ENCODE data around the gene SERPINI1.

Gene SERPINI1

GRCh38 chr3:167733961-167734497 is 1.5 kb upstream of the SERPINI1 start:
- peak overlapping the region; percentile 66 to 92 for H3K9ac ChIP-seq (ENCODE audit: low read depth in 1 of 2, low read length in 2 of 2)
- no peaks in the 10 kb centered on the region for H3K36me3 ChIP-seq (ENCODE audit: control insufficient read depth in 1 of 2, insufficient read depth in 2 of 2, low read length in 2 of 2)
- peaks cover 18 to 31% of the 10 kb centered on the region in 2 donors for H3K4me1 ChIP-seq (ENCODE audit: control insufficient read depth in 1 of 2, insufficient read depth in 2 of 2, low read length in 2 of 2)
- peak overlapping the region; percentile 93 for H3K27ac ChIP-seq (ENCODE audit: low read depth, low read length)
- peak overlapping the region; percentile 91 to 97 for H3K4me3 ChIP-seq (ENCODE audit: low read depth in 1 of 2, low read length in 2 of 2)
- no peaks in the 10 kb centered on the region for H3K9me3 ChIP-seq (ENCODE audit: control insufficient read depth in 1 of 2, low read length in 2 of 2)
- H3K27me3 ChIP-seq (ENCODE audit: control insufficient read depth in 1 of 2, insufficient read depth in 2 of 2, low read length in 2 of 2) = no peaks in the 10 kb centered on the region

- no peaks in the 10 kb centered on the region for H3K27me3 ChIP-seq (ENCODE audit: control insufficient read depth in 1 of 2, insufficient read depth in 2 of 2, low read length in 2 of 2)
- no peaks in the 10 kb centered on the region for H3K9me3 ChIP-seq (ENCODE audit: control insufficient read depth in 1 of 2, low read length in 2 of 2)
- peak within 1 kb of the TSS; percentile 93 for H3K27ac ChIP-seq (ENCODE audit: low read depth, low read length)
- peak within 1 kb of the TSS; percentile 71 to 92 for H3K9ac ChIP-seq (ENCODE audit: low read depth in 1 of 2, low read length in 2 of 2)
- peak within 1 kb of the TSS; percentile 91 to 97 for H3K4me3 ChIP-seq (ENCODE audit: low read depth in 1 of 2, low read length in 2 of 2)
- H3K4me1 ChIP-seq (ENCODE audit: control insufficient read depth in 1 of 2, insufficient read depth in 2 of 2, low read length in 2 of 2) = peaks cover 18 to 29% of the 10 kb centered on the region in 2 donors
- H3K36me3 ChIP-seq (ENCODE audit: control insufficient read depth in 1 of 2, insufficient read depth in 2 of 2, low read length in 2 of 2) = no peaks in the 10 kb centered on the region
Measured at GRCh38 chr3:167734498-167735232, 856 bp upstream of the SERPINI1 start, which contains the start of gene PDCD10. Gene PDCD10, minus strand, starts transcription at chr3:167734892. Its CDS starts 14,735 bp downstream, at chr3:167720157.

- H3K9ac ChIP-seq (ENCODE audit: low read depth in 1 of 2, low read length in 2 of 2) = peak overlapping the region; percentile 45 to 71
- H3K36me3 ChIP-seq (ENCODE audit: control insufficient read depth in 1 of 2, insufficient read depth in 2 of 2, low read length in 2 of 2) = no peaks in the 10 kb centered on the region
- no peaks in the 10 kb centered on the region for H3K9me3 ChIP-seq (ENCODE audit: control insufficient read depth in 1 of 2, low read length in 2 of 2)
- no peaks in the 10 kb centered on the region for H3K27me3 ChIP-seq (ENCODE audit: control insufficient read depth in 1 of 2, insufficient read depth in 2 of 2, low read length in 2 of 2)
- peak overlapping the region; percentile 91 to 97 for H3K4me3 ChIP-seq (ENCODE audit: low read depth in 1 of 2, low read length in 2 of 2)
- H3K4me1 ChIP-seq (ENCODE audit: control insufficient read depth in 1 of 2, insufficient read depth in 2 of 2, low read length in 2 of 2) = peaks cover 18 to 25% of the 10 kb centered on the region in 2 donors
- no peak overlapping the region for H3K27ac ChIP-seq (ENCODE audit: low read depth, low read length)
Measured at GRCh38 chr3:167736264-167736787, 805 bp downstream of the SERPINI1 start.

GRCh38 chr3:167736997-167737396 is 1.5 kb downstream of the SERPINI1 start:
- no peaks in the 10 kb centered on the region for H3K9me3 ChIP-seq (ENCODE audit: control insufficient read depth in 1 of 2, low read length in 2 of 2)
- H3K27ac ChIP-seq (ENCODE audit: low read depth, low read length) = no peak overlapping the region
- H3K4me3 ChIP-seq (ENCODE audit: low read depth in 1 of 2, low read length in 2 of 2) = no peak overlapping the region
- H3K9ac ChIP-seq (ENCODE audit: low read depth in 1 of 2, low read length in 2 of 2) = no peak overlapping the region
- H3K27me3 ChIP-seq (ENCODE audit: control insufficient read depth in 1 of 2, insufficient read depth in 2 of 2, low read length in 2 of 2) = no peaks in the 10 kb centered on the region
- peaks cover 18 to 25% of the 10 kb centered on the region in 2 donors for H3K4me1 ChIP-seq (ENCODE audit: control insufficient read depth in 1 of 2, insufficient read depth in 2 of 2, low read length in 2 of 2)
- no peaks in the 10 kb centered on the region for H3K36me3 ChIP-seq (ENCODE audit: control insufficient read depth in 1 of 2, insufficient read depth in 2 of 2, low read length in 2 of 2)

- no peak overlapping the region for H3K4me3 ChIP-seq (ENCODE audit: low read depth in 1 of 2, low read length in 2 of 2)
- H3K27me3 ChIP-seq (ENCODE audit: control insufficient read depth in 1 of 2, insufficient read depth in 2 of 2, low read length in 2 of 2) = no peaks in the 10 kb centered on the region
- no peak overlapping the region for H3K27ac ChIP-seq (ENCODE audit: low read depth, low read length)
- no peaks in the 10 kb centered on the region for H3K9me3 ChIP-seq (ENCODE audit: control insufficient read depth in 1 of 2, low read length in 2 of 2)
- H3K9ac ChIP-seq (ENCODE audit: low read depth in 1 of 2, low read length in 2 of 2) = no peak overlapping the region
- H3K4me1 ChIP-seq (ENCODE audit: control insufficient read depth in 1 of 2, insufficient read depth in 2 of 2, low read length in 2 of 2) = peaks cover 17 to 18% of the 10 kb centered on the region in 2 donors
- H3K36me3 ChIP-seq (ENCODE audit: control insufficient read depth in 1 of 2, insufficient read depth in 2 of 2, low read length in 2 of 2) = no peaks in the 10 kb centered on the region
Measured at GRCh38 chr3:167738037-167738436, 2.5 kb downstream of the SERPINI1 start.

- no peak overlapping the region for H3K9ac ChIP-seq (ENCODE audit: low read depth in 1 of 2, low read length in 2 of 2)
- no peaks in the 10 kb centered on the region for H3K27me3 ChIP-seq (ENCODE audit: control insufficient read depth in 1 of 2, insufficient read depth in 2 of 2, low read length in 2 of 2)
- no peak overlapping the region for H3K4me3 ChIP-seq (ENCODE audit: low read depth in 1 of 2, low read length in 2 of 2)
- H3K36me3 ChIP-seq (ENCODE audit: control insufficient read depth in 1 of 2, insufficient read depth in 2 of 2, low read length in 2 of 2) = no peaks in the 10 kb centered on the region
- no peak overlapping the region for H3K27ac ChIP-seq (ENCODE audit: low read depth, low read length)
- H3K4me1 ChIP-seq (ENCODE audit: control insufficient read depth in 1 of 2, insufficient read depth in 2 of 2, low read length in 2 of 2) = peaks cover 7 to 11% of the 10 kb centered on the region in 2 donors
- H3K9me3 ChIP-seq (ENCODE audit: control insufficient read depth in 1 of 2, low read length in 2 of 2) = no peaks in the 10 kb centered on the region
Measured at GRCh38 chr3:167739190-167739810, 3.8 kb downstream of the SERPINI1 start.

GRCh38 chr3:167740961-167741587 is 5.6 kb downstream of the SERPINI1 start:
- no peaks in the 10 kb centered on the region for H3K9me3 ChIP-seq (ENCODE audit: control insufficient read depth in 1 of 2, low read length in 2 of 2)
- H3K27ac ChIP-seq (ENCODE audit: low read depth, low read length) = no peak overlapping the region
- H3K9ac ChIP-seq (ENCODE audit: low read depth in 1 of 2, low read length in 2 of 2) = no peak overlapping the region
- no peak overlapping the region for H3K4me3 ChIP-seq (ENCODE audit: low read depth in 1 of 2, low read length in 2 of 2)
- no peaks in the 10 kb centered on the region for H3K27me3 ChIP-seq (ENCODE audit: control insufficient read depth in 1 of 2, insufficient read depth in 2 of 2, low read length in 2 of 2)
- H3K36me3 ChIP-seq (ENCODE audit: control insufficient read depth in 1 of 2, insufficient read depth in 2 of 2, low read length in 2 of 2) = no peaks in the 10 kb centered on the region
- H3K4me1 ChIP-seq (ENCODE audit: control insufficient read depth in 1 of 2, insufficient read depth in 2 of 2, low read length in 2 of 2) = peaks cover 3 to 9% of the 10 kb centered on the region in 2 donors

GRCh38 chr3:167742338-167742737 is 6.8 kb downstream of the SERPINI1 start:
- H3K9me3 ChIP-seq (ENCODE audit: control insufficient read depth in 1 of 2, low read length in 2 of 2) = no peaks in the 10 kb centered on the region
- no peak overlapping the region for H3K27ac ChIP-seq (ENCODE audit: low read depth, low read length)
- H3K9ac ChIP-seq (ENCODE audit: low read depth in 1 of 2, low read length in 2 of 2) = no peak overlapping the region
- H3K36me3 ChIP-seq (ENCODE audit: control insufficient read depth in 1 of 2, insufficient read depth in 2 of 2, low read length in 2 of 2) = no peaks in the 10 kb centered on the region
- no peaks in the 10 kb centered on the region for H3K27me3 ChIP-seq (ENCODE audit: control insufficient read depth in 1 of 2, insufficient read depth in 2 of 2, low read length in 2 of 2)
- no peak overlapping the region for H3K4me3 ChIP-seq (ENCODE audit: low read depth in 1 of 2, low read length in 2 of 2)
- no peaks in the 10 kb centered on the region for H3K4me1 ChIP-seq (ENCODE audit: control insufficient read depth in 1 of 2, insufficient read depth in 2 of 2, low read length in 2 of 2)

- Histone ChIP-seq H3K4me3 (ENCODE audit: low read depth in 1 of 2, low read length in 2 of 2) (no peak overlapping the region), H3K9me3 (ENCODE audit: control insufficient read depth in 1 of 2, low read length in 2 of 2) (no peaks in the 10 kb centered on the region), H3K27me3 (ENCODE audit: control insufficient read depth in 1 of 2, insufficient read depth in 2 of 2, low read length in 2 of 2) (no peaks in the 10 kb centered on the region), H3K4me1 (ENCODE audit: control insufficient read depth in 1 of 2, insufficient read depth in 2 of 2, low read length in 2 of 2) (no peaks in the 10 kb centered on the region), H3K27ac (ENCODE audit: low read depth, low read length) (no peak overlapping the region), H3K36me3 (ENCODE audit: control insufficient read depth in 1 of 2, insufficient read depth in 2 of 2, low read length in 2 of 2) (no peaks in the 10 kb centered on the region), H3K9ac (ENCODE audit: low read depth in 1 of 2, low read length in 2 of 2) (no peak overlapping the region)
Measured at GRCh38 chr3:167743799-167744198, 8.3 kb downstream of the SERPINI1 start.

GRCh38 chr3:167749209-167749608 is 13.7 kb downstream of the SERPINI1 start:
- no peak overlapping the region for H3K27ac ChIP-seq (ENCODE audit: low read depth, low read length)

More at GRCh38 chr3:167749209-167749608, 13.7 kb downstream of the SERPINI1 start:
- H3K9ac ChIP-seq (ENCODE audit: low read depth in 1 of 2, low read length in 2 of 2) = no peak overlapping the region
- no peaks in the 10 kb centered on the region for H3K27me3 ChIP-seq (ENCODE audit: control insufficient read depth in 1 of 2, insufficient read depth in 2 of 2, low read length in 2 of 2)
- H3K9me3 ChIP-seq (ENCODE audit: control insufficient read depth in 1 of 2, low read length in 2 of 2) = no peaks in the 10 kb centered on the region
- H3K4me1 ChIP-seq (ENCODE audit: control insufficient read depth in 1 of 2, insufficient read depth in 2 of 2, low read length in 2 of 2) = peaks cover 0 to 8% of the 10 kb centered on the region in 2 donors
- no peaks in the 10 kb centered on the region for H3K36me3 ChIP-seq (ENCODE audit: control insufficient read depth in 1 of 2, insufficient read depth in 2 of 2, low read length in 2 of 2)
- H3K4me3 ChIP-seq (ENCODE audit: low read depth in 1 of 2, low read length in 2 of 2) = no peak overlapping the region

Measured in duodenal mucosa (tissue), 2 donors.